Measurements from ENCODE around the gene DLL1. TPM values are rescaled to one million over a fixed set of nuclear protein-coding genes. Genes with fewer than 3 reads are reported as not detected.
A peak's percentile ranks its signal among the peaks of the same experiment; 100 is the strongest.

DLL1 gene
- total and polyA plus RNA-seq, 9 of the 15 experiments (the other 6 are each of a cell fraction or from before 2014, with no cell fraction given), result not detected

GRCh38 chr6:170253226-170253909 lies 37.5 kb downstream of the DLL1 start:
- in situ Hi-C loops (cut with MboI), result no loop called here
- ATAC-seq (no peak; the same call in 2 of the 3 replicates), FAIRE-seq (no peak), DNase-seq (ENCODE audit: extremely low read depth in 1 of 4, low spot score in 3 of 4) (no peak)
- intact Hi-C loops (cut with micrococcal nuclease), result no loop called here
- Histone ChIP-seq H3K79me2 (ENCODE audit: control insufficient read depth, insufficient read depth, low read length) (no peaks in the 10 kb centered on the region), H3K4me1 (replicated peaks in 1 of 2; ENCODE audit: control insufficient read depth in 2 of 2, insufficient read depth in 2 of 2, low read length in 2 of 2) (peaks cover 0 to 8% of the 10 kb centered on the region in 2 experiments; a peak in 1 of 5 replicates), H3K9me3 (replicated peaks; ENCODE audit: control insufficient read depth, insufficient read depth, low read depth, low read length) (0 out of 2 replicates have a peak, but pooled peaks cover 2% of the 10 kb centered on the region), H3K36me3 (ENCODE audit: control insufficient read depth, insufficient read depth, low read length) (no peaks in the 10 kb centered on the region), H3K4me2 (ENCODE audit: insufficient read depth, low read length) (no peak overlapping the region), H3K27ac (ENCODE audit: extremely low read depth, low read depth, low read length) (no peak overlapping the region), H3K4me3 (no peak overlapping the region), H4K20me1 (replicated peaks; ENCODE audit: control insufficient read depth, insufficient read depth, low read length) (peaks cover 20% of the 10 kb centered on the region), H3K9me1 (ENCODE audit: control insufficient read depth, insufficient read depth, low read length) (no peaks in the 10 kb centered on the region), H2AFZ (ENCODE audit: low read depth, low read length) (no peak overlapping the region), H3K9ac (ENCODE audit: insufficient read depth in 1 of 2, low read depth in 2 of 2, low read length in 2 of 2) (no peak overlapping the region), H3K27me3 (ENCODE audit: control insufficient read depth in 2 of 2, insufficient read depth in 2 of 2, low read length in 2 of 2) (peaks cover 84 to 99% of the 10 kb centered on the region in 2 experiments)
- 2% methylated on average over 28 of the region's 30 CpGs for WGBS (ENCODE audit: insufficient coverage, low coverage, missing lambda C conversion rate)
- POLR2A ChIA-PET, result interaction anchor here (1.5 kb wide), 1 partner anchor 10 kb away, joined by 5 read pairs; no protein-coding TSS in a partner anchor
- TF ChIP-seq ZNF175 (CRISPR knock-in tag; IDR thresholded peaks at IDR 0.05; ENCODE audit: low read depth), result no peak
- no peak for TF ChIP-seq HEY1 (CRISPR knock-in tag; IDR thresholded peaks at IDR 0.05; ENCODE audit: borderline replicate concordance)
- 0 out of 2 replicates have a peak, but pooled peaks have one; percentile 16 for TF ChIP-seq EZH2 (IDR thresholded peaks at IDR 0.05; ENCODE audit: borderline replicate concordance, low read depth, low read length)
- no peak for TF ChIP-seq ZNF511 (CRISPR knock-in tag; IDR thresholded peaks at IDR 0.05)
- TF ChIP-seq YY1 (IDR thresholded peaks at IDR 0.05; ENCODE audit: borderline replicate concordance in 1 of 3, control insufficient read depth in 1 of 3, extremely low read depth in 1 of 3, insufficient read depth in 3 of 3, insufficient read length in 1 of 3, insufficient replicate concordance in 2 of 3, low read depth in 1 of 3, low read length in 2 of 3), result no peak
- TF ChIP-seq BRD4 (IDR thresholded peaks at IDR 0.05), result no peak
- CTCF ChIA-PET (ENCODE audit: low intra/inter-chr PET ratio), result no interaction called here
- no TSS peak for BruUV-seq (replicated peaks)
